HG03108 (cell line): ENCODE results near the gene SEPHS1.

ENCODE experiments used
- ATAC-seq: cut with Tn5 transposase; IDR thresholded peaks from one replicate; pipeline ENCODE4 v1.9.1; 2021; ENCODE audit warnings: moderate library complexity; ENCODE audit not compliant: unreplicated experiment

Gene SEPHS1

DNA sequence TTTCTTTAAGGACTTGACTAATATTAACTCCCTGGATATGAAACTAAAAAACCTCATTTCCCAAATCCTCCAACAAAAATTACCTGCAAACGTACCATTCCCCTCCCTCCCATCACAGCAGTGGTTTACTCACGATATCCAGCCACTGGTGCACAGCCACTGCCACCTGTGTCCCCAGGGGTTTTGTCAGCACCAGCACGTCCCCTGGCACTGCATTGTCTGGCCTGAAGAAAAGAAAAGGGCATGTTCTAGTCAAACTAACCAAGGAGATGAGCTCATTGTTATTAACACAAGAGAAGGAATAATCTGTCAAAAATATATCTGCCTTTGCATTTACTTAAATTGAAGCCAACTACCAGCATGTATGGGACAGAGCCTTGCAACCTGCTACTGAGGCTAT is 18.5 kb downstream of the SEPHS1 start:
- ATAC-seq: no peak

- no peak for ATAC-seq
Observed at GRCh38 chr10:13328613-13329012, 19.5 kb downstream of the SEPHS1 start.

GRCh38 chr10:13328126-13328525 is 20.0 kb downstream of the SEPHS1 start:
- no peak for ATAC-seq

- ATAC-seq: no peak
Observed at GRCh38 chr10:13327534-13327933, 20.6 kb downstream of the SEPHS1 start.

DNA sequence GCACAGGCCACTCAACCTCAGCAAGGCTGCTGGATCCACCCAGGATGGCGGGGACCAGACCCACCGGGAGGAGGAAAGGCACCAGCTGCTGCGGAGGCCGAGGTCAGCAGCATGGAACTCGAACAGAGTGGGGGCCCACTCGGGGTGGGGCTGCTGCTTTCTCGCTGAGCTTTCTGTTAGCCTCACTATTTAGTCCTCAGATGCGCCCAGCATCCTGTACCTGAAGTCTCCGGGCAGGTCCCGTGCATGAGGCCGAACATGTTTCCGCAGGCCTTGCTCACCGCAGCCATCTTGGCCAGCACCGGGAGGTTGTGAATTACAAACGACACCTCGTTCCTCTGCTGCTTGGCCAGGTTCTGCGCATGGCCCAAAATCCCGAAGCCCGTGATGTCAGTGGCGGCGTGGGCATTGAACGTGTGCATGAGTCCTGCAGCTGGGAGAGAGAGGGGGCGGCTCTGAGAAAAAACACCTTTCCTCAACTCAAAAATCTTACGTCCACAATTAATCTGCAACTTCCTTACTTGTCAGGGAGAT is 25.4 kb downstream of the SEPHS1 start:
- no peak for ATAC-seq

DNA sequence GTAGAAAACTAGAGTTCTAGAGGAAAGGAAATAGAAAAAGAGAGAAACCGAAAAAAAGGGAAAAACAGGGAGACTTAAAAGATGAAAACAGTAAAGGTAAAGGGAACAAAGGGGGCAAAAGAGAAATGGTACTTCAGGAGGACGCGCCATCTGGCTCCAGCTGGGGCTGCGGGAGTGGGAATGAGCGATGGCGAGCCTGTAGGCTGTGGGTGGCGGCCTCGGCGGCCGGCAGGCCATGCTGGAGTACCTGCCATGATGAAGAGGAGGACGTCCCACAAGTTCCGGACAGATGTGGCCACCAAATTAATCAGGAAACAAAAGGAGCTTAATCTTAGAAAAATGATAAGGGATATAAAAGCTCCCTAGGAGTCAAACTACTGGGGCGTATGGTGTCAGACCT is 26.5 kb downstream of the SEPHS1 start:
- no peak for ATAC-seq

DNA sequence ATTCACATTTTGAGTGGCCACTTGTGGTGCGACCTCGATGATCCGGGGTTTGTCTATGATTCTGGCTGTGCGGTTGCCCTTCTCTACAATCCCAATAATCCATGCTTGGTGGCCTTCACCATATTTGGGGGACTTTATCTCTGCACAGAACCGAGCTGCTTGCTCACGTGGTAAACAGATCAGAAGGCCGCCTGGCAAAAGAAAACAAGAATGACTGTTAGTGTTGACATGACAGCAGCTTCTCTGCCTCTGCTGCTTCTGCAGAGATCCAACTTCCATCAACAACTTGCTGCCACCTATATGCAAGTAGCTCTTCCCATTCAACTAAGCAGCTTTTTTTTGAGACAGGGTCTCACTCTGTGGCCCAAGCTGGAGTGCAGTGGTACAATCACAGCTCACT is 28.9 kb downstream of the SEPHS1 start:
- no peak for ATAC-seq

GRCh38 chr10:13317474-13317873 is 30.6 kb downstream of the SEPHS1 start:
- no peak for ATAC-seq

DNA sequence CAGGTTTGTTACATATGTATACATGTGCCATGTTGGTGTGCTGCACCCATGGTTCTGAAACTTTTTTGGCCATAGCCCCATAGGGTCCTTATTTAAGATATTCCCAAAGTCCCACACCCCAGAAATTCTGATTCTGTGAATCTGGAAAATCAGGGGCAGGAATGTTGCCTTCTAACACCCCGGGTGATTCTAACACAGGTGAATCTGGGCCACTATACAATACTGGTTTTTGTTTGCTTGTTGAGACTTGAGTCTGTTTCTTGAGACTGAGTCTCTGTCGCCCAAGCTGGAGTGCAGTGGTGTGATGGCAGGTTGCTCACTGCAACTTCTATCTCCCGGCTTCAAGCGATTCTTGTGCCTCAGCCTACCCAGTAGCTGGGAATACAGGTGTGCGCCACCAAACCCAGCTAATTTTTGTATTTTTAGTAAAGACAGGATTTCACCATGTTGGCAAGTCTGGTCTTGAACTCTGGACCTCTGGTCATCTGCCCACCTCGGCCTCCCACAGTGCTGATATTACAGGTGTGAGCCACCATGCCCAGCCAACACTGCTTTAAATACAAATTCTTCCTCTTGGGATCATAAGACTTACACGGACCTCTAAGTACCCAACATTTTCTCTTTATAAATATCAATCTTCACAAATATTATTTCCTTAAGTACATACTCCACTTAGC is 31.3 kb downstream of the SEPHS1 start:
- no peak for ATAC-seq

- no peak for ATAC-seq
Observed at GRCh38 chr10:13315361-13315760, 32.7 kb downstream of the SEPHS1 start.

DNA sequence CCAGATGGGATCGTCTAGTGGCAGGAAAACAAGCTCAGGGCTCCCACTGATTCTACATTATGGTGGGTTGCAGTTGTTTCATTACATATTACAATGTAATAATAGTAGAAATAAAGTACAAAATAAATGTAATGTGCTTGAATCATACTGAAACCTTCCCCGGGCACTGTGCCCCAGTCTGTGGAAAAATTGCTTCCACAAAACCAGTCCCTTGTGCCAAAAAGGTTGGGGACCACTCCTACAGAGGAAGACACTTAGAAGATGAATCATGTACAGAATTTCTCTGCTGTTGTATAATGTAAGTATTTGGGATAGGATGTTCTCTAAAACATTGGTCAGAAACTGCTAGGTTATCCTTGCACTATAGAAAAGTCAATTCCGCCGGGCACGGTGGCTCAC is 36.9 kb downstream of the SEPHS1 start:
- ATAC-seq: no peak

- no peak for ATAC-seq
Observed at GRCh38 chr10:13310518-13311176, 37.4 kb downstream of the SEPHS1 start.

- no peak for ATAC-seq
Observed at GRCh38 chr10:13309792-13310191, 38.3 kb downstream of the SEPHS1 start.

DNA sequence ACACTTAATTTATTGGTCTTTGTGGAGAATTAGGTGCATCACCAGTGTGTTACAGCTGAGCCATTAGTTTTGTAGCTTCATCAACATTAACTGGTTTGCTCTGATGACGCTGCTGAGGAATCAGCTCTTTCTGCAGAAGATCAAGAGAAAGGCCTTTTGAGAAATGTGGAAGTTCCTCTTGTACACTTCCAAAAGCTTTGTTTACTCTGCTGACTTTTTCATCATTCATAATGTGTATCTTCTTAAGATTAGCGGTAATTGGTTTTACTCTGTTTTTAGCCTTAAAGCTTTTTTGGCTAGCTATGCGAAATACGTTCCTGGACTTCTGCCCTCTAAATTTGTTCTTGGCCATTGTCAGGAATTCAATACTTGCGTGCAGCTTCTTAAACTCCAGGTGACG is 40.0 kb downstream of the SEPHS1 start:
- ATAC-seq: no peak

GRCh38 chr10:13306103-13306502 is 42.0 kb downstream of the SEPHS1 start:
- no peak for ATAC-seq

DNA sequence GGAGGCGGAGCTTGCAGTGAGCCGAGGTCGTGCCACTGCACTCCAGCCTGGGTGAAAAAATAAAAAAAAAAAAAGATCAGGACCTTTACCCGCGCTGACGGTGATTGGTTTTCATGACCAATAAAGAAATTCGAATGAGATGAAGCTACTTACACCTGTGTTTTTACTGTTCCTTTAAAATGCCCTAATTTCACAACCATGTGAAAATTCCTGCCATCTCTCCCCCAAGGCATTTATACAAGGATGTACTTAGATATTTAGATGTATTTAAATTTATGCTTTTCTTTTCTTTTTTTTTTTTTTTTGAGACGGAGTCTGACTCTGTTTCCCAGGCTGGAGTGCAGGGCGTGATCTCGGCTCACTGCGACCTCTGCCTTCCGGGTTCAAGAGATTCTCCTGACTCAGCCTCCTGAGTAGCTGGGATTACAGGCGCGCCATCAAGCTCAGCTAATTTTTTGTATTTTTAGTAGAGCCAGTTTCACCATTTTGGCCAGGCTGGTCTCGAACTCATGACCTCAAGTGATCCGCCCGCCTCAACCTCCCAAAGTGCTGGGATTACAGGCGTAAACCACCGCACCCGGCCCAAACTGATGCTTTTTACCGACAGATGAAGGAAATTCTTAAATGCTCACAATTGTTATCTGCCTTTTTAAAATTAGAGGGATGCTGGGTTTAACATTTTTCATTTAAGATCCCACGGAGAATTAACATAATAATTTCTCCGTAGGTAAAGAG is 45.1 kb downstream of the SEPHS1 start:
- ATAC-seq: no peak

DNA sequence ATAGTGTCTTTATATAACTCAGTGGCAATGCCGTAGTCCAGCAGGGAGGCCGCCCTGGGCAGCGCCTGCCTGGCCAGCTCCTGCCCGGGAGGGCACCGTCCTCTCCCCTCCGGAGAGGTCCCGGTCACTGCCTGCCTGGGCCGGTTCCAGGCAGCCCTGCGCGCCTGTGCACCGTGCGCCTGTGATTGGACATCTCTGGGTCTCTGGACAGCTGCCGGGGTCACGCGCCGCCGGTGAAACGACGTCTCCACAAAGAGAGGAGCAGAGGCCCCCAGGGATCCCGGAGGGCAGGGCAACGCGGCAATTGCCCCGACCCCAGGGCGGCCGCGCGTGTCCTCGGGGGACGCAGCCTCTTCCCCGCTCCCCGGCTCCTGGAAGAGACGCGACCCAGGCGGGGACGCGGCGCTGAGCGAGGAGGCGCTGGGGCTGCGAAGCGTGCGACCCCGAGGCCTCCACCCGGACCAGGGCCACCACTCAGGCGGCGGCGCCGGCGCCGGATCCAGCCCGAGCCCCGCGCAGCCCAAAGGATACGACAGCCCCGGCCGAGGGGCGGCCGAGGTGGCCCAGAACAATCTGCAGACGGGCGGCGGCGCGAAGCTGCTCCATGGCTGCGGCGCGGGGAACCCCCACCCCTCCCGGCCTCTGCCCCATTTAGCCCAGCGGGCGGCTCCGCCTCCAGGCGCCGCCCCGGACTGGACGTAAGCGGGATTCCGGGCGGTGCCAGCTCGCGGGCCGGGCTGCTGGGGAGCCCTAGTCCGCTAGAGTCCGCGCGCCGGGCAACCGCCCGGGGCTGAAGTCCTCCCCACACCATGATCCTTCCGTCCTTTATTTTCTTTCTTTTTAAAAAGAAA is 48.4 kb downstream of the SEPHS1 start, which contains the start of gene PHYH:
PHYH (minus strand) TSS at position 628 of the 851 bp plus-strand sequence; CDS start at position 606, 22 bp downstream.
- peak; percentile 78 for ATAC-seq

GRCh38 chr10:13298748-13299436 is 49.2 kb downstream of the SEPHS1 start:
- ATAC-seq: no peak

DNA sequence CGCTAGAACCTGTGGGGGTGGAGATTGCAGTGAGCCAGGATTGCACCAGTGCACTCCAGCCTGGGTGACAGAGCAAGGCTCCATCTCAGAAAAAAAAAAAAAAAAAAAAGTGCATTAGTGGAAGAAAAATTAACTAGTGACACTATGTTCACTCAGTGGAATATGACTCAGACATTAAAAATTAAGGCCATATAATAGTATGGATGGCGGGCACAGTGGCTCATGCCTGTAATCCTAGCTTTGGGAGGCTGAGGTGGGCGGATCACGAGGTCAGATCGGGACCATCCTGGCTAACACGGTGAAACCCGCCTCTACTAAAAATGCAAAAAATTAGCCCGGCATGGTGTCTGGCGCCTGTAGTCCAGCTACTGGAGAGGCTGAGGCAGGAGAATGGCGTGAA is 51.6 kb downstream of the SEPHS1 start:
- ATAC-seq: no peak

GRCh38 chr10:13294784-13295183 is 53.3 kb downstream of the SEPHS1 start:
- ATAC-seq: no peak
